SH-SY5Y (cell line): Measurements from ENCODE around the gene LDLRAD1.

ENCODE experiments used
- GATA2 ChIP-seq: IDR thresholded peaks from 2 replicates; pipeline ENCODE4 v1.6.1; 2011; ENCODE audit warnings: mild to moderate bottlenecking, low read depth, low read length
- GATA3 ChIP-seq: IDR thresholded peaks from 2 replicates; pipeline ENCODE4 v1.6.1; 2011; ENCODE audit warnings: low read depth, mild to moderate bottlenecking, low read length, moderate library complexity

GRCh38 chr1:54052431-54052933 lies 34.5 kb upstream of the LDLRAD1 start:
- TF ChIP-seq GATA2 (no peak; the same call in 1 of the 2 replicates), GATA3 (no peak)
